SJCRH30 (cell line): ENCODE results near the gene ARMC8. TPM values are rescaled to one million over a fixed set of nuclear protein-coding genes. Genes with fewer than 3 reads are reported as not detected.
A peak's percentile ranks its signal among the peaks of the same experiment; 100 is the strongest.

Experiments
- DNase-seq, 2 experiments: peaks; one replicate each; pipeline ENCODE4 v3.0.0-alpha.2; 2015 to 2020
- H3K27ac ChIP-seq: fragments of 250-450 bp; sonication (Bioruptor Pico); 2 replicates; pipeline ENCODE4 v1.5.1; 2020; ENCODE audit warnings: mild to moderate bottlenecking, moderate library complexity
- H3K27me3 ChIP-seq: fragments of 250-450 bp; sonication (Bioruptor Pico); 2 replicates; pipeline ENCODE4 v1.5.1; 2020; ENCODE audit warnings: mild to moderate bottlenecking, moderate library complexity
- H3K36me3 ChIP-seq: fragments of 250-450 bp; sonication (Bioruptor Pico); 2 replicates; pipeline ENCODE4 v1.5.1; 2020; ENCODE audit warnings: mild to moderate bottlenecking, moderate library complexity
- H3K4me1 ChIP-seq: fragments of 250-450 bp; sonication (Bioruptor Pico); 2 replicates; pipeline ENCODE4 v1.5.1; 2020; ENCODE audit warnings: mild to moderate bottlenecking, moderate library complexity
- H3K4me3 ChIP-seq: fragments of 250-450 bp; sonication (Bioruptor Pico); 2 replicates; pipeline ENCODE4 v1.5.1; 2020; ENCODE audit warnings: mild to moderate bottlenecking, moderate library complexity
- H3K9me3 ChIP-seq: fragments of 250-450 bp; sonication (Bioruptor Pico); replicated peaks from 2 replicates; pipeline ENCODE4 v1.5.1; 2020; ENCODE audit warnings: mild to moderate bottlenecking, moderate library complexity
- total RNA-seq: library from RNA; depleted of rRNA; stranded (reverse); fragments of >200 nt; shearing (Covaris generic); gene quantifications from 2 replicates; pipeline ENCODE4 v1.2.3, GENCODE V29; 2014

Gene ARMC8
- total RNA-seq, 1 experiment from 2014 or later, result 64.3 TPM

DNA sequence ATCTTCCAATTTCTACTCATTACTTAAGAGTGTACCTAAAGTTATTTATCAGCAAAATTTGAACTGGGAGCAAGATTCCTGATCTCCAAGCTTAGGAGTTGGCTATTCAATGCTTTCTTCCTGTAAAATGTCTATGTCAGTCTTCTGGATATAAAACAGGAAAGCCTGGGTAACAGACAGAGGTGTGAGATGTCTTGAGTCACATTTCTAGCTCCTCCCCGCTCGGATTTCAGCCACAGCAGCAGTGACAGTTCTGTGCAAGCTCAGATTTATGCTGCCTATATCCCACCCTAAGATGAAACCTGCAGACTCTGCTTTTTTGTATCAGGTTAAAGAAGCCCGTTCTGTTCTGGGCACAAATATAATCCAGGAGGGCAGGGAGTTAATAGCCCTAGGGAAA lies 2.1 kb upstream of the ARMC8 start:
- H3K9me3 ChIP-seq, result no peaks in the 10 kb centered on the region
- no peak overlapping the region for H3K27ac ChIP-seq
- DNase-seq, result peak in 1 of 2 experiments; percentile 19
- peaks cover 12% of the 10 kb centered on the region for H3K4me1 ChIP-seq
- no peak overlapping the region for H3K4me3 ChIP-seq
- H3K27me3 ChIP-seq, result no peaks in the 10 kb centered on the region
- 0 out of 2 replicates have a peak, but pooled peaks cover 4% of the 10 kb centered on the region for H3K36me3 ChIP-seq

- DNase-seq, result peak in 1 of 2 experiments; percentile 27
- Histone ChIP-seq H3K9me3 (no peaks in the 10 kb centered on the region), H3K27ac (no peak overlapping the region), H3K36me3 (peaks cover 8% of the 10 kb centered on the region; the same call in 1 of the 2 replicates), H3K27me3 (no peaks in the 10 kb centered on the region), H3K4me1 (peaks cover 12% of the 10 kb centered on the region), H3K4me3 (peak overlapping the region; percentile 92)
These were observed 880 bp upstream of the ARMC8 start for GRCh38 chr3:138186221-138186620.

GRCh38 chr3:138186803-138187295 lies 252 bp upstream of the ARMC8 start:
- Histone ChIP-seq H3K27ac (peak overlapping the region; percentile 98), H3K36me3 (peaks cover 10% of the 10 kb centered on the region), H3K4me1 (peaks cover 12% of the 10 kb centered on the region), H3K27me3 (no peaks in the 10 kb centered on the region), H3K9me3 (no peaks in the 10 kb centered on the region), H3K4me3 (peak overlapping the region; percentile 92)
- peak; percentile 87 to 93 for DNase-seq

DNA sequence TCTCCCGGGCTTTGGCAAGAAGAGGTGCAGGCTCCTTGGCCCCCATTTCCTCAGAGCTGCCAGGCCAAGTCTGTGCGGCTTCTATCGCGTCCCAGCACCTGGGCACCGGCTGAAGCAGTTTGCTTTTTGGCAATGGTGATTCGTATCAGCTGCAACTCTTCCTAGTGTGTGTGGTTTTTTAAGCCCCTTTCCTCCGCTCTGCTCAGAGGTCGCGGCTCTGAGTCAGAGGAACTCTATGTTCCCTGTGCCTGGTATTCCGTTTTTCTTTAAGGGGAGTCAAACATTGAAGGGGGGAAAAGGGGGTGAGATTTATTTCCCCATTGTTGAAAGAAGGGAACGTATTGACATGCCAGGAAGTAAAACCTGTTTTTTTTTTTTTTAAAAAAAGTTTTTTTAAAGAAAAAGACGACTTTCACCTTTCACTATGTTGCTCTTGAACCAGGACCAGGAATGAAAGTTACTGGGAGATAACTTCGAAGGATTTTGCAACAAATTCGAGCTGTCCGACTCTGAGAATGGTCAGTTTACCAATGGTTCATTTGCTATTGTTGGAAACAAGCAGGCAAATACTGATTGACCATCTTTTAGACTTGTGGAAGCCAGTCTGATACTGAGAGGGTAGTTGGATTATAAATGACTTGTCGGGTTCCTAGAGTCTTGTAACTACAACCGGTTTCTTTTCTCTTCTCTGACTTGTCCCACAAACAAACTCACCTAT lies 1.1 kb downstream of the ARMC8 start:
- Histone ChIP-seq H3K27me3 (no peaks in the 10 kb centered on the region), H3K4me1 (peaks cover 12% of the 10 kb centered on the region), H3K27ac (peak overlapping the region; percentile 98), H3K9me3 (no peaks in the 10 kb centered on the region), H3K4me3 (peak overlapping the region; percentile 92), H3K36me3 (peaks cover 15% of the 10 kb centered on the region)
- DNase-seq, result no peak

- DNase-seq, result peak in 1 of 2 experiments; percentile 80
- Histone ChIP-seq H3K4me1 (peaks cover 11% of the 10 kb centered on the region), H3K9me3 (no peaks in the 10 kb centered on the region), H3K36me3 (peaks cover 24% of the 10 kb centered on the region), H3K4me3 (no peak overlapping the region), H3K27me3 (no peaks in the 10 kb centered on the region), H3K27ac (peak overlapping the region; percentile 37)
These were observed 8.4 kb downstream of the ARMC8 start for GRCh38 chr3:138195481-138195880.

DNA sequence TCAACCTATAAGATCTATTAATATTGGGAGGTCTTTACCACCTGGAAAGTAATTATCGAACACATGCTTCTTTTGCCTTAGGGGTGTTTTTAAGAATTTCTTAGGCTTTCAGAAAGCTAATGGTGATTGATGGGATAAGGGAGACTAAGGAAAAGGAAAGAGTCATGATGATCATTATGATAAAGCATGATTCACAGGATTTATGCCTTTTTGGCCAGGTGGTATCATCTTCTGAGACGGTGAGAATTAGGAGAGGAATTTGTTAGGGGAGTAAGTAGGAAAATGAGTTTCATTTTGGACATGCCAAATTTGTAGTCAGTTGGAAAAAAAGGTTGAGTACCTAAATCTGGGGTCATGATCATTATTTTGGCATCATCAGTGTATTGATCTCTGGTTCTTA lies 8.9 kb downstream of the ARMC8 start:
- peak overlapping the region; percentile 37 for H3K27ac ChIP-seq
- H3K9me3 ChIP-seq, result no peaks in the 10 kb centered on the region
- no peak overlapping the region for H3K4me3 ChIP-seq
- H3K4me1 ChIP-seq, result peaks cover 11% of the 10 kb centered on the region
- DNase-seq, result no peak
- no peaks in the 10 kb centered on the region for H3K27me3 ChIP-seq
- H3K36me3 ChIP-seq, result peaks cover 22% of the 10 kb centered on the region

- H3K4me1 ChIP-seq, result peaks cover 11% of the 10 kb centered on the region
- DNase-seq, result peak in 1 of 2 experiments; percentile 58
- H3K27me3 ChIP-seq, result no peaks in the 10 kb centered on the region
- peaks cover 19% of the 10 kb centered on the region for H3K36me3 ChIP-seq
- H3K4me3 ChIP-seq, result no peak overlapping the region
- no peaks in the 10 kb centered on the region for H3K9me3 ChIP-seq
- H3K27ac ChIP-seq, result no peak overlapping the region
These were observed 10.0 kb downstream of the ARMC8 start for GRCh38 chr3:138197058-138197457.

DNA sequence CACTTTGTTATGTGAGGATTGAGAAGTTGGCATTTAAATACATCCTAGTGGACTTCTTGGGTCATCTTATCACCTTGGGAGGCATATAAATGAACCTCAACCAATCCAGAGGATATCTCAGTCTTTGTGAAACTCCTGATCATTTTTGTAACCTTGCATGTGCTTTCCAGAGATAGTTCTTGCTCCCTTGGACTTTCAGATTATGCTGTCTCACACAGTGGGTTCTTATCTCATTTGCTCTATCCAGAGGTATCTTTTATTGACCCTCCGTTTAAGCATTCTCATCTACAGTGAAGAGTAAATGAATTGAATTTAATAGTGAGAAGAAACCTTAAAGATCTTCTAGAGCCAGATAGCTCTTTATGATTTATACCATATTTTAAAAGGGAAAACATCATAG lies 10.4 kb downstream of the ARMC8 start:
- Histone ChIP-seq H3K9me3 (no peaks in the 10 kb centered on the region), H3K4me3 (no peak overlapping the region), H3K4me1 (peaks cover 11% of the 10 kb centered on the region), H3K36me3 (peaks cover 23% of the 10 kb centered on the region), H3K27ac (no peak overlapping the region), H3K27me3 (no peaks in the 10 kb centered on the region)
- DNase-seq, result no peak

- no peaks in the 10 kb centered on the region for H3K27me3 ChIP-seq
- no peak overlapping the region for H3K27ac ChIP-seq
- H3K9me3 ChIP-seq, result no peaks in the 10 kb centered on the region
- H3K36me3 ChIP-seq, result peaks cover 24% of the 10 kb centered on the region
- DNase-seq, result no peak
- H3K4me3 ChIP-seq, result no peak overlapping the region
- peaks cover 7% of the 10 kb centered on the region for H3K4me1 ChIP-seq
These were observed 12.8 kb downstream of the ARMC8 start for GRCh38 chr3:138199851-138200250.

DNA sequence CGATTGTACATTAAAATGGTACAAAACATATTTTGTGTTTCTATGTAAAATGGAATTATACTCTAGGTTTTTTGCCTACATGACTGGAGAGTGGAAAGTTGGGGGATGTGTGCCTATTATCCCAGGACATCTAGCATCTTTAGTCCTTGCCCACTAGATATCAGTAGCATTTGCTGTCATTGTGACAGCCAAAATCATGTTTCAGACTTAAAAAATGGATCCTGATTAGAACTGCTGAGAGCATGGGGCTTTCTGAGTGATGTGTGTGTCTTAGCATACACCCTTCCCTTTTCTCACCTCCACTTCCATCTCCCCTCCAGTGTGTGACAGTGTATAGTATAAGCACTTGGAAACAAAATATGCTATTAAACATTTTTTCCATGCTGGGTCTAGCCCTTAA lies 13.3 kb downstream of the ARMC8 start:
- Histone ChIP-seq H3K4me3 (no peak overlapping the region), H3K27ac (no peak overlapping the region), H3K4me1 (peaks cover 7% of the 10 kb centered on the region), H3K36me3 (peaks cover 27% of the 10 kb centered on the region), H3K9me3 (no peaks in the 10 kb centered on the region), H3K27me3 (no peaks in the 10 kb centered on the region)
- no peak for DNase-seq

DNA sequence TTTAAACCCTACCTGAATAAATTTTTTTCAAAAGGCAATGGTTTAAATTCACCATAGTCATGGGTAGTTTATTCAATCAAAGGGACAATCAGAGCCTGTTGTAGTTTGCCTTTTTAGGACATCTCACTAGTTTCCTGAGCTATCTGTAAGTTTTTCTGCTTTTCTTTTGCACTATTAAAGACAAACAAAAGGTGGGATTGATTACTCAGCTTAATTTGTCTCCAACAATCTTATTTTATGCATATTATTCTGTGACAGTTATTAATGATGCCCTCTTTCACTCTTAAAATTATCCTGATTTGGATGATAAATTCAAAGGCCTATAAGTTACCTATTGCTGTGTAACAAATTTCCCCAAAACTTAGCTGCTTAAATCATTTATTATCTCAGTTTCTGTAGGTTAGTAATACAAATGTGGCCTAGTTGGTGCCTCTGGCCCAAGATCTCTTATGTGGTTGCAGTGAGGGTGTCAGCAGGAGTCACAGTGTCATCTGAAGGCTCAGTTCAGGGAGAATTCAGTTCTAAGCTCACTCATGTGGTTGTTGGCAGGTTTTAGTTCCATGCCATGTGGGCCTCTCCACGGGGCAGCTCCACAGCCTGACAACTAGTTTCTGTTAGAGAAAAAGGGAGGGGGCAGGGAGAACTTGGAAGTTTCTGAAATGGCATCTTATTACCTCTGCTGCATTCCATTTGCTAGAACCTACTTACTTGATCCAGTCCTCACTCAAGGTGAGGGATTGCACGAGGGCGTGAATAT lies 16.0 kb downstream of the ARMC8 start:
- Histone ChIP-seq H3K4me1 (no peaks in the 10 kb centered on the region), H3K27ac (no peak overlapping the region), H3K27me3 (no peaks in the 10 kb centered on the region), H3K9me3 (no peaks in the 10 kb centered on the region), H3K4me3 (no peak overlapping the region), H3K36me3 (peaks cover 18% of the 10 kb centered on the region)
- DNase-seq, result no peak

DNA sequence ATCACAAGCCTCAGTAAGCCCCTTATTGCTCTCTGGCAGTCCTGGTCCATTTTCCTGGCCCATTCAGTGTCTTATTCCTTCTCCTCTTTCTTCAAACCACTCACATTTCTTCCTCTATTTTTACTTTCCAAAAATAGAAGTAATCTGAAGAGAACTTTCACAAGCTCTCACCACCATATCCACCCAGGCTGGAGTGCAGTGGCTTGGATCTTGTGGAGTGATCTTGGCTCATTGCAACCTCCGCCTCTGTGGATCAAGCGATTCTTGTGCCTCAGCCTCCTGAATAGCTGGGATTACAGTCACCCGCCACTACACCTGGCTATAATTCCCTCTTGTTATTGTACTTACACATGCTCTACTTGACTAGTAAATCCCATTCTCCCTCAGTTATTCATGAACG lies 16.8 kb downstream of the ARMC8 start:
- Histone ChIP-seq H3K36me3 (peaks cover 17% of the 10 kb centered on the region), H3K27me3 (no peaks in the 10 kb centered on the region), H3K4me3 (no peak overlapping the region), H3K27ac (no peak overlapping the region), H3K4me1 (no peaks in the 10 kb centered on the region), H3K9me3 (no peaks in the 10 kb centered on the region)
- no peak for DNase-seq

DNA sequence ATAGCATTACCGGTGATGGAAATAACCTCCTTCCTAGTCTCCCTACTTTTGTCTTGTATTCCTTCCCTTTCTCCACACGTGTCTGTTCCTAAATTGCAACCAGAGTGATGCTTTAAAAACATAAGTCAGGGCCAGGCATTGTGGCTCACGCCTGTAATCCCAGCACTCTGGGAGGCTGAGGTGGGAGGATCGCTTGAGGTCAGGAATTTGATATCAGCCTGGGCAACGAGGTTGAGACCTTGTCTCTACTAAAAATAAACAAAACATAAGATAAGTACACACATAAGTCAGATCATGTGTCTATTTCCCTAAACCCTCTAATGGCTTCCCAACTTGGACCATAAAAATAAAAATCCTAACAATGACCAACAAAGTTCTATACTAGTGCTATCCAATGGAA lies 18.4 kb downstream of the ARMC8 start:
- Histone ChIP-seq H3K9me3 (no peaks in the 10 kb centered on the region), H3K27me3 (no peaks in the 10 kb centered on the region)
- DNase-seq, result peak; percentile 7 to 13

GRCh38 chr3:138206196-138206595 lies 19.1 kb downstream of the ARMC8 start:
- DNase-seq, result no peak
- Histone ChIP-seq H3K27ac (no peak overlapping the region), H3K36me3 (peaks cover 18% of the 10 kb centered on the region), H3K9me3 (no peaks in the 10 kb centered on the region), H3K4me1 (no peaks in the 10 kb centered on the region), H3K4me3 (no peak overlapping the region), H3K27me3 (no peaks in the 10 kb centered on the region)

More for the DNA sequence above, 18.4 kb downstream of the ARMC8 start:
- Histone ChIP-seq H3K4me1 (no peaks in the 10 kb centered on the region), H3K4me3 (no peak overlapping the region), H3K27ac (no peak overlapping the region), H3K36me3 (peaks cover 18% of the 10 kb centered on the region)

DNA sequence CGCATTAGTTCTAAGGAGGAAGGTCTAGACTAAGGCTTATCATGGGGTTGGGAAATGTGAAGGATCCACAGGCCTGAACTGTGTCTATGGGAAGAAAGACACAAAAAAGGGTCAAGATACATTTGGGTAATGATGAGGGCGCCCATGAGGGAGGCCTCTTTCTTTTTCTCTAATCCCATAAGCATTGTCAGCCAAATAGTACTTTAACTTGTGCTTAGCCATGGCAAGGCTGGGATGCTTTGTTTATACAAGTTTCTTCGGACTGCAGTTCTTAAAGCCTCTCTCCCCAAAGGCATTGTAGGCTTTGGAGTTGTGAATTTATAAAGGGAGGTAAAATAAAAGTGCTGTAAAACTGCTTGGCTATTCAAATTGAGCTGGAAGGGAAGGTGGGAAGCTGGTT lies 23.4 kb downstream of the ARMC8 start:
- no peaks in the 10 kb centered on the region for H3K27me3 ChIP-seq
- H3K27ac ChIP-seq, result no peak overlapping the region
- DNase-seq, result no peak
- H3K4me1 ChIP-seq, result no peaks in the 10 kb centered on the region
- peaks cover 15% of the 10 kb centered on the region for H3K36me3 ChIP-seq
- no peaks in the 10 kb centered on the region for H3K9me3 ChIP-seq
- no peak overlapping the region for H3K4me3 ChIP-seq
